WTC11 (cell line): ENCODE measurements around the gene CLIP2. TPM values are rescaled to one million over a fixed set of nuclear protein-coding genes. Genes with fewer than 3 reads are reported as not detected.

ENCODE experiments used
- ATAC-seq: fragments of 200-7000 bp; cut with Tn5 transposase; 2 replicates; pipeline ENCODE4 v1.10.0; 2021; ENCODE audit warnings: mild to moderate bottlenecking, moderate library complexity
- CTCF ChIA-PET: fragments of 300-600 bp; sonication (Branson Sonifier 250); formaldehyde crosslinking; loops from one replicate; lab custom pipeline; 2021; ENCODE audit warnings: antibody characterized with exemption; lab: Charles Lee
- POLR2A ChIA-PET: fragments of 350-600 bp; sonication (Branson Sonifier 250); formaldehyde crosslinking; loops from one replicate; lab custom pipeline; 2021; ENCODE audit warnings: antibody characterized with exemption; lab: Charles Lee
- DNase-seq: peaks from one replicate; pipeline ENCODE4 v3.0.0; 2021; ENCODE audit warnings: low spot score
- H3K27ac Mint-ChIP-seq: 2 replicates; pipeline ENCODE4 v1.8.0; 2021; ENCODE audit warnings: mixed read lengths
- H3K27me3 Mint-ChIP-seq: 2 replicates; pipeline ENCODE4 v1.8.0; 2021; ENCODE audit warnings: low read depth, mild to moderate bottlenecking, moderate library complexity, mixed read lengths
- H3K36me3 Mint-ChIP-seq: 2 replicates; pipeline ENCODE4 v1.8.0; 2021; ENCODE audit warnings: mixed read lengths
- H3K4me1 Mint-ChIP-seq: 2 replicates; pipeline ENCODE4 v1.8.0; 2022; ENCODE audit warnings: mixed read lengths
- H3K4me3 Mint-ChIP-seq: 2 replicates; pipeline ENCODE4 v1.8.0; 2021; ENCODE audit warnings: mild to moderate bottlenecking, moderate library complexity, mixed read lengths
- H3K9me3 Mint-ChIP-seq: 2 replicates; pipeline ENCODE4 v1.8.0; 2021; ENCODE audit warnings: mixed read lengths
- ATF6 ChIP-seq: sonication (generic); formaldehyde crosslinking; IDR thresholded peaks from 2 replicates; pipeline ENCODE4 v1.8.1; 2023; ENCODE audit warnings: mild to moderate bottlenecking, missing genetic modification reagents
- CREM ChIP-seq: sonication (generic); formaldehyde crosslinking; IDR thresholded peaks from 2 replicates; pipeline ENCODE4 v1.8.1; 2022; ENCODE audit warnings: mild to moderate bottlenecking, missing genetic modification reagents, moderate library complexity
- ESRRA ChIP-seq: sonication (generic); formaldehyde crosslinking; IDR thresholded peaks from 2 replicates; pipeline ENCODE4 v1.8.1; 2022; ENCODE audit warnings: mild to moderate bottlenecking, missing genetic modification reagents, borderline replicate concordance
- FOXK1 ChIP-seq: sonication (generic); formaldehyde crosslinking; IDR thresholded peaks from 2 replicates; pipeline ENCODE4 v1.8.0; 2022; ENCODE audit warnings: mild to moderate bottlenecking, moderate library complexity, missing genetic modification reagents
- GRHL2 ChIP-seq: fragments of 250-450 bp; sonication (Bioruptor Pico); IDR thresholded peaks from 2 replicates; pipeline ENCODE4 v1.8.0; 2022; ENCODE audit warnings: mild to moderate bottlenecking, moderate library complexity; ENCODE audit not compliant: insufficient replicate concordance, severe bottlenecking
- IRF2 ChIP-seq: sonication (generic); formaldehyde crosslinking; IDR thresholded peaks from 2 replicates; pipeline ENCODE4 v1.8.0; 2022; ENCODE audit warnings: low read depth, missing genetic modification reagents, borderline replicate concordance
- MLX ChIP-seq: sonication (generic); formaldehyde crosslinking; IDR thresholded peaks from 2 replicates; pipeline ENCODE4 v1.8.1; 2023; ENCODE audit warnings: mild to moderate bottlenecking, missing genetic modification reagents, moderate library complexity
- OVOL2 ChIP-seq: fragments of 250-450 bp; sonication (Bioruptor Pico); IDR thresholded peaks from 2 replicates; pipeline ENCODE4 v1.9.0; 2021; ENCODE audit warnings: mild to moderate bottlenecking, borderline replicate concordance
- PREB ChIP-seq: sonication (generic); formaldehyde crosslinking; IDR thresholded peaks from 2 replicates; pipeline ENCODE4 v1.8.1; 2022; ENCODE audit warnings: mild to moderate bottlenecking, missing genetic modification reagents, moderate library complexity, borderline replicate concordance
- SMAD4 ChIP-seq: sonication (generic); formaldehyde crosslinking; IDR thresholded peaks from 2 replicates; pipeline ENCODE4 v1.8.0; 2022; ENCODE audit warnings: mild to moderate bottlenecking, missing genetic modification reagents
- SP1 ChIP-seq: sonication (generic); formaldehyde crosslinking; conservative IDR thresholded peaks from 2 replicates; pipeline ENCODE4 v1.8.1; 2022; ENCODE audit warnings: missing genetic modification reagents
- TEAD1 ChIP-seq: sonication (generic); formaldehyde crosslinking; IDR thresholded peaks from 2 replicates; pipeline ENCODE4 v1.8.0; 2022; ENCODE audit warnings: mild to moderate bottlenecking, missing genetic modification reagents
- ZNF317 ChIP-seq: sonication (generic); formaldehyde crosslinking; IDR thresholded peaks from 2 replicates; pipeline ENCODE4 v1.8.1; 2023; ENCODE audit warnings: low read depth, mild to moderate bottlenecking, moderate library complexity, missing genetic modification reagents, borderline replicate concordance
- ZNF416 ChIP-seq: fragments of 250-450 bp; sonication (Bioruptor Pico); IDR thresholded peaks from 2 replicates; pipeline ENCODE4 v1.9.0; 2021; ENCODE audit warnings: mild to moderate bottlenecking, inconsistent platforms
- total RNA-seq: library from RNA; stranded (reverse); gene quantifications from 3 replicates; pipeline ENCODE4 v1.2.3, GENCODE V29; 2021
- TF ChIP-seq, protein P1 (sequence below): sonication (generic); formaldehyde crosslinking; IDR thresholded peaks from 2 replicates; pipeline ENCODE4 v1.8.0; 2022; ENCODE audit warnings: missing genetic modification reagents
- TF ChIP-seq, protein P2 (sequence below): fragments of 250-450 bp; sonication (Bioruptor Pico); IDR thresholded peaks from 2 replicates; pipeline ENCODE4 v2.1.2; 2022; ENCODE audit warnings: mild to moderate bottlenecking, moderate library complexity
- TF ChIP-seq, protein P3 (sequence below): sonication (generic); formaldehyde crosslinking; IDR thresholded peaks from 2 replicates; pipeline ENCODE4 v1.8.0; 2023; ENCODE audit warnings: missing genetic modification reagents, mild to moderate bottlenecking, borderline replicate concordance

CLIP2 gene
- total RNA-seq, 1 experiment from 2014 or later: 48.1 TPM

GRCh38 chr7:74337926-74338325 is 48.7 kb downstream of the CLIP2 start:
- Mint-ChIP-seq H3K36me3 (peaks cover 7% of the 10 kb centered on the region), H3K4me3 (no peak overlapping the region), H3K27ac (no peak overlapping the region), H3K4me1 (no peaks in the 10 kb centered on the region), H3K27me3 (no peaks in the 10 kb centered on the region), H3K9me3 (no peaks in the 10 kb centered on the region)
- TF ChIP-seq IRF2 (CRISPR knock-in tag) (no peak), ZNF416 (CRISPR knock-in tag) (no peak), OVOL2 (CRISPR knock-in tag) (no peak), GRHL2 (CRISPR knock-in tag) (no peak), ATF6 (no peak), ESRRA (CRISPR knock-in tag) (no peak), PREB (no peak)
- DNase-seq (no peak), ATAC-seq (no peak)
- ChIA-PET CTCF (no interaction called here), POLR2A (no interaction called here)

DNA sequence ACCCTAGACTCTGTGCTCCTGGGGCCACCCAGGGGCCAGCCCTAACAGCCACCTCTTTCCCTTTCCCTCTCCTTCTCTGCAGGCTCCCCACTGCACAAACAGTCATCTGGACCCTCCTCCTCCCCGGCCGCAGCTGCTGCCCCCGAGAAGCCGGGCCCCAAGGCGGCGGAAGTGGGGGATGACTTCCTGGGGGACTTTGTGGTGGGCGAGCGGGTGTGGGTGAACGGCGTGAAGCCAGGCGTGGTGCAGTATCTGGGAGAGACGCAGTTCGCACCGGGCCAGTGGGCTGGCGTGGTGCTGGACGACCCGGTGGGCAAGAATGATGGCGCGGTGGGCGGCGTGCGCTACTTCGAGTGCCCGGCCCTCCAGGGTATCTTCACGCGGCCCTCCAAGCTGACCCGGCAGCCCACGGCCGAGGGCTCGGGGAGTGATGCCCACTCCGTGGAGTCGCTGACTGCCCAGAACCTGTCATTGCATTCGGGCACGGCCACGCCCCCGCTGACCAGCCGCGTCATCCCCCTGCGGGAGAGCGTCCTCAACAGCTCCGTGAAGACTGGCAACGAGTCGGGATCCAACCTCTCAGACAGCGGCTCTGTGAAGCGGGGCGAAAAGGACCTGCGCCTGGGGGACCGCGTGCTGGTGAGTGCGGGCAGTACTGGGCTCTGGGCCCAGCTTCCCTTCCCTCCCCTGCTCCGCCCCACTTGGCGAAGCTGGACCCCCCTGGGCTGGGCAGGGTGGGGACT is 49.3 kb downstream of the CLIP2 start:
- H3K4me3 Mint-ChIP-seq: no peak overlapping the region
- H3K27ac Mint-ChIP-seq: no peak overlapping the region
- no peaks in the 10 kb centered on the region for H3K9me3 Mint-ChIP-seq
- H3K36me3 Mint-ChIP-seq: peaks cover 10% of the 10 kb centered on the region
- ATAC-seq: no peak
- no peaks in the 10 kb centered on the region for H3K4me1 Mint-ChIP-seq
- no peaks in the 10 kb centered on the region for H3K27me3 Mint-ChIP-seq
- no peak for DNase-seq
- ChIA-PET POLR2A (no interaction called here), CTCF (no interaction called here)
- TF ChIP-seq, protein P1, sequence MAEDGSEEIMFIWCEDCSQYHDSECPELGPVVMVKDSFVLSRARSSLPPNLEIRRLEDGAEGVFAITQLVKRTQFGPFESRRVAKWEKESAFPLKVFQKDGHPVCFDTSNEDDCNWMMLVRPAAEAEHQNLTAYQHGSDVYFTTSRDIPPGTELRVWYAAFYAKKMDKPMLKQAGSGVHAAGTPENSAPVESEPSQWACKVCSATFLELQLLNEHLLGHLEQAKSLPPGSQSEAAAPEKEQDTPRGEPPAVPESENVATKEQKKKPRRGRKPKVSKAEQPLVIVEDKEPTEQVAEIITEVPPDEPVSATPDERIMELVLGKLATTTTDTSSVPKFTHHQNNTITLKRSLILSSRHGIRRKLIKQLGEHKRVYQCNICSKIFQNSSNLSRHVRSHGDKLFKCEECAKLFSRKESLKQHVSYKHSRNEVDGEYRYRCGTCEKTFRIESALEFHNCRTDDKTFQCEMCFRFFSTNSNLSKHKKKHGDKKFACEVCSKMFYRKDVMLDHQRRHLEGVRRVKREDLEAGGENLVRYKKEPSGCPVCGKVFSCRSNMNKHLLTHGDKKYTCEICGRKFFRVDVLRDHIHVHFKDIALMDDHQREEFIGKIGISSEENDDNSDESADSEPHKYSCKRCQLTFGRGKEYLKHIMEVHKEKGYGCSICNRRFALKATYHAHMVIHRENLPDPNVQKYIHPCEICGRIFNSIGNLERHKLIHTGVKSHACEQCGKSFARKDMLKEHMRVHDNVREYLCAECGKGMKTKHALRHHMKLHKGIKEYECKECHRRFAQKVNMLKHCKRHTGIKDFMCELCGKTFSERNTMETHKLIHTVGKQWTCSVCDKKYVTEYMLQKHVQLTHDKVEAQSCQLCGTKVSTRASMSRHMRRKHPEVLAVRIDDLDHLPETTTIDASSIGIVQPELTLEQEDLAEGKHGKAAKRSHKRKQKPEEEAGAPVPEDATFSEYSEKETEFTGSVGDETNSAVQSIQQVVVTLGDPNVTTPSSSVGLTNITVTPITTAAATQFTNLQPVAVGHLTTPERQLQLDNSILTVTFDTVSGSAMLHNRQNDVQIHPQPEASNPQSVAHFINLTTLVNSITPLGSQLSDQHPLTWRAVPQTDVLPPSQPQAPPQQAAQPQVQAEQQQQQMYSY: no peak
- TF ChIP-seq ATF6: no peak
- TF ChIP-seq IRF2 (CRISPR knock-in tag): no peak
- TF ChIP-seq MLX (CRISPR knock-in tag): no peak
- no peak for TF ChIP-seq SMAD4 (CRISPR knock-in tag)
- no peak for TF ChIP-seq CREM (CRISPR knock-in tag)
- no peak for TF ChIP-seq ZNF317
- no peak for TF ChIP-seq SP1 (CRISPR knock-in tag)
- TF ChIP-seq FOXK1 (CRISPR knock-in tag): no peak
- TF ChIP-seq, protein P2, sequence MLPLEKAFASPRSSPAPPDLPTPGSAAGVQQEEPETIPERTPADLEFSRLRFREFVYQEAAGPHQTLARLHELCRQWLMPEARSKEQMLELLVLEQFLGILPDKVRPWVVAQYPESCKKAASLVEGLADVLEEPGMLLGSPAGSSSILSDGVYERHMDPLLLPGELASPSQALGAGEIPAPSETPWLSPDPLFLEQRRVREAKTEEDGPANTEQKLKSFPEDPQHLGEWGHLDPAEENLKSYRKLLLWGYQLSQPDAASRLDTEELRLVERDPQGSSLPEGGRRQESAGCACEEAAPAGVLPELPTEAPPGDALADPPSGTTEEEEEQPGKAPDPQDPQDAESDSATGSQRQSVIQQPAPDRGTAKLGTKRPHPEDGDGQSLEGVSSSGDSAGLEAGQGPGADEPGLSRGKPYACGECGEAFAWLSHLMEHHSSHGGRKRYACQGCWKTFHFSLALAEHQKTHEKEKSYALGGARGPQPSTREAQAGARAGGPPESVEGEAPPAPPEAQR (CRISPR knock-in tag): no peak
- TF ChIP-seq, protein P3, sequence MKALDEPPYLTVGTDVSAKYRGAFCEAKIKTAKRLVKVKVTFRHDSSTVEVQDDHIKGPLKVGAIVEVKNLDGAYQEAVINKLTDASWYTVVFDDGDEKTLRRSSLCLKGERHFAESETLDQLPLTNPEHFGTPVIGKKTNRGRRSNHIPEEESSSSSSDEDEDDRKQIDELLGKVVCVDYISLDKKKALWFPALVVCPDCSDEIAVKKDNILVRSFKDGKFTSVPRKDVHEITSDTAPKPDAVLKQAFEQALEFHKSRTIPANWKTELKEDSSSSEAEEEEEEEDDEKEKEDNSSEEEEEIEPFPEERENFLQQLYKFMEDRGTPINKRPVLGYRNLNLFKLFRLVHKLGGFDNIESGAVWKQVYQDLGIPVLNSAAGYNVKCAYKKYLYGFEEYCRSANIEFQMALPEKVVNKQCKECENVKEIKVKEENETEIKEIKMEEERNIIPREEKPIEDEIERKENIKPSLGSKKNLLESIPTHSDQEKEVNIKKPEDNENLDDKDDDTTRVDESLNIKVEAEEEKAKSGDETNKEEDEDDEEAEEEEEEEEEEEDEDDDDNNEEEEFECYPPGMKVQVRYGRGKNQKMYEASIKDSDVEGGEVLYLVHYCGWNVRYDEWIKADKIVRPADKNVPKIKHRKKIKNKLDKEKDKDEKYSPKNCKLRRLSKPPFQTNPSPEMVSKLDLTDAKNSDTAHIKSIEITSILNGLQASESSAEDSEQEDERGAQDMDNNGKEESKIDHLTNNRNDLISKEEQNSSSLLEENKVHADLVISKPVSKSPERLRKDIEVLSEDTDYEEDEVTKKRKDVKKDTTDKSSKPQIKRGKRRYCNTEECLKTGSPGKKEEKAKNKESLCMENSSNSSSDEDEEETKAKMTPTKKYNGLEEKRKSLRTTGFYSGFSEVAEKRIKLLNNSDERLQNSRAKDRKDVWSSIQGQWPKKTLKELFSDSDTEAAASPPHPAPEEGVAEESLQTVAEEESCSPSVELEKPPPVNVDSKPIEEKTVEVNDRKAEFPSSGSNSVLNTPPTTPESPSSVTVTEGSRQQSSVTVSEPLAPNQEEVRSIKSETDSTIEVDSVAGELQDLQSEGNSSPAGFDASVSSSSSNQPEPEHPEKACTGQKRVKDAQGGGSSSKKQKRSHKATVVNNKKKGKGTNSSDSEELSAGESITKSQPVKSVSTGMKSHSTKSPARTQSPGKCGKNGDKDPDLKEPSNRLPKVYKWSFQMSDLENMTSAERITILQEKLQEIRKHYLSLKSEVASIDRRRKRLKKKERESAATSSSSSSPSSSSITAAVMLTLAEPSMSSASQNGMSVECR (CRISPR knock-in tag): no peak
- no peak for TF ChIP-seq TEAD1 (CRISPR knock-in tag)
